SK-N-MC (cell line): ENCODE measurements around the gene MIEF2.

Experiments used
- EZH2 ChIP-seq: fragments of 200-600 bp; sonication (generic); IDR thresholded peaks from one replicate; pipeline ENCODE4 v1.6.1; 2017; ENCODE audit warnings: antibody characterized with exemption
- FOXP2 ChIP-seq: optimal IDR thresholded peaks from 2 replicates; pipeline ENCODE3; 2011; ENCODE audit warnings: mild to moderate bottlenecking, moderate library complexity; ENCODE audit not compliant: insufficient read depth; ENCODE audit errors: extremely low read length, control extremely low read depth
- POLR2AphosphoS5 ChIP-seq: IDR thresholded peaks from 2 replicates; pipeline ENCODE4 v1.6.1; 2012; ENCODE audit warnings: mild to moderate bottlenecking, low read depth, low read length, borderline replicate concordance

- TF ChIP-seq EZH2, result no peak
- no peak for TF ChIP-seq POLR2AphosphoS5
- no peak for TF ChIP-seq FOXP2
These were observed 3.7 kb upstream of the MIEF2 start for GRCh38 chr17:18256776-18257175.
